ENCODE measurements around the gene STARD10.

DNA sequence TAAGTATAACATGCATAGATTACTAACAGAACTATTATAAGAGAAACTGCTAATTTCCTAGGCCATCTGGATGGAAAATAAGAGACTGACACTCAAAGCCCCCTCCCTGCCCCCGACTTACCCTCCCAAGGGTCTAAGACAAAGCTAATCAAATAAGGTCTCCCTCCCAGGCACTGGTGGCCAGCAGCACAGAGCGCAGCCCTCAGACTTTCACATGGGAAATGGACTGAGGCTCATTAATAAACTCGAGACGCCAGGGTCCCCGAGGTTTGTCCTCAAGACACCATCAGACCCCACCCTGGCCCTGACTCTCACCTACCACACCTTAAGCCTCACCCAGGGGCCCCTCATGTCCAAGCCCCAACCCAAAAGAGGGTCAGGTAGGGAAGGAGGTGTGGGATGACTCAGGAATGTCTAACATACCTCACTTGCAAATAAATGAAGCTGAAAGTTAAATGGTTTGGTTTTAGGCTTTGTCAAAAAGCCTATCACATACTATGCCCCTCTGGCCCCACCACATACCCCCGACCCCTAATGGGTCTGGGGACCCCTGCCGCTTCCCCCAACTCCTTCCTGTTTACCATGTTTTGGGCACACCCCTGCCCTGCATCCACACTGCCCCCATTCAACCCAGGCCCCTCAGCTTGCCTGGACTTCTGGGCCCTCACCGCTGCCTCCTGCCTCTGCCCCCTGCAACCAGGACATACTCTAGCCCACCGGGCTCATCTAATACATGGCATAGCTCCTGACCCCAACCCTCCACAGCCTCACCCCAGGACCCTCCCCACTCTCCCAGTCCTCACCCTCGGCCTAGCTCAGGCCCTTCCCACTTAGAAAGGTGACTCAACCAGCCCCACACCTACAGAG, 53.1 kb downstream of the STARD10 start:
- TF ChIP-seq, protein P1, sequence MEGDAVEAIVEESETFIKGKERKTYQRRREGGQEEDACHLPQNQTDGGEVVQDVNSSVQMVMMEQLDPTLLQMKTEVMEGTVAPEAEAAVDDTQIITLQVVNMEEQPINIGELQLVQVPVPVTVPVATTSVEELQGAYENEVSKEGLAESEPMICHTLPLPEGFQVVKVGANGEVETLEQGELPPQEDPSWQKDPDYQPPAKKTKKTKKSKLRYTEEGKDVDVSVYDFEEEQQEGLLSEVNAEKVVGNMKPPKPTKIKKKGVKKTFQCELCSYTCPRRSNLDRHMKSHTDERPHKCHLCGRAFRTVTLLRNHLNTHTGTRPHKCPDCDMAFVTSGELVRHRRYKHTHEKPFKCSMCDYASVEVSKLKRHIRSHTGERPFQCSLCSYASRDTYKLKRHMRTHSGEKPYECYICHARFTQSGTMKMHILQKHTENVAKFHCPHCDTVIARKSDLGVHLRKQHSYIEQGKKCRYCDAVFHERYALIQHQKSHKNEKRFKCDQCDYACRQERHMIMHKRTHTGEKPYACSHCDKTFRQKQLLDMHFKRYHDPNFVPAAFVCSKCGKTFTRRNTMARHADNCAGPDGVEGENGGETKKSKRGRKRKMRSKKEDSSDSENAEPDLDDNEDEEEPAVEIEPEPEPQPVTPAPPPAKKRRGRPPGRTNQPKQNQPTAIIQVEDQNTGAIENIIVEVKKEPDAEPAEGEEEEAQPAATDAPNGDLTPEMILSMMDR (IDR thresholded peaks at IDR 0.05): no peak
- TF ChIP-seq POLR2A (IDR thresholded peaks at IDR 0.05): no peak

Data from testis (tissue), 2 donors.